HepG2 (cell line): ENCODE results near the gene ASB16. TPM values are rescaled to one million over a fixed set of nuclear protein-coding genes. Genes with fewer than 3 reads are reported as not detected.

Source experiments
- EP300 ChIP-seq, 3 experiments: sonication (generic) in 1 of 3; formaldehyde crosslinking in 1 of 3; IDR thresholded peaks; 2 replicates each; pipeline versions ENCODE4 v1.5.1 to v1.6.1; 2011 to 2020; ENCODE audit warnings: low read depth in 2 of 3, low read length in 2 of 3, borderline replicate concordance in 1 of 3, improper control_type of control experiment in 1 of 3, mild to moderate bottlenecking in 1 of 3, missing genetic modification reagents in 1 of 3, moderate library complexity in 1 of 3
- MLLT10 ChIP-seq: sonication (generic); formaldehyde crosslinking; IDR thresholded peaks from 2 replicates; pipeline ENCODE4 v1.4.0; 2020; ENCODE audit warnings: missing genetic modification reagents
- RNF2 ChIP-seq: fragments of 450-650 bp; conservative IDR thresholded peaks from 2 replicates; pipeline ENCODE4 v1.6.1; 2016; ENCODE audit warnings: low read depth
- SRSF9 ChIP-seq: fragments of 200-400 bp; formaldehyde crosslinking; IDR thresholded peaks from 2 replicates; pipeline ENCODE4 v1.6.1; 2018; ENCODE audit warnings: borderline replicate concordance, mild to moderate bottlenecking, low read depth, low read length; ENCODE audit not compliant: insufficient read depth, poor library complexity, severe bottlenecking
- ZFP36L1 ChIP-seq: sonication (generic); formaldehyde crosslinking; IDR thresholded peaks from 2 replicates; pipeline ENCODE4 v1.8.0; 2022; ENCODE audit warnings: mild to moderate bottlenecking, missing genetic modification reagents, moderate library complexity
- ZNF318 ChIP-seq: sonication (generic); formaldehyde crosslinking; IDR thresholded peaks from 2 replicates; pipeline ENCODE4 v1.4.0; 2020; ENCODE audit warnings: mild to moderate bottlenecking, missing genetic modification reagents
- ZNF572 ChIP-seq: sonication (generic); formaldehyde crosslinking; IDR thresholded peaks from 2 replicates; pipeline ENCODE4 v1.5.1; 2020; ENCODE audit warnings: mild to moderate bottlenecking, missing genetic modification reagents
- ZZZ3 ChIP-seq: sonication (generic); formaldehyde crosslinking; IDR thresholded peaks from 2 replicates; pipeline ENCODE4 v1.4.0; 2020; ENCODE audit warnings: missing genetic modification reagents, mild to moderate bottlenecking, borderline replicate concordance
- polyA plus RNA-seq, 8 experiments: library from polyadenylated mRNA; depleted of rRNA in 3 of 8; stranded (reverse) in 7 of 8; unstranded in 1 of 8; fragments of >200 nt; fragmentation: Illumina TruSeq in 4 of 8; extraction: Trizol in 4 of 8; gene quantifications; 2 replicates each; pipeline versions ENCODE4 v1.2.1 to v1.2.3, GENCODE V29; 2011 to 2016; ENCODE audit warnings: low read depth in 4 of 8, missing spikeins in 1 of 8, mixed read lengths in 1 of 8; ENCODE audit not compliant: insufficient read depth in 1 of 8
- total RNA-seq, 5 experiments: library from RNA; depleted of rRNA; stranded (reverse); fragments of >200 nt; fragmentation: Illumina TruSeq; extraction: Trizol; gene quantifications; 2 replicates each; pipeline ENCODE4 v1.2.3, GENCODE V29; 2016; ENCODE audit warnings: low read depth in 1 of 5
- TF ChIP-seq, protein P1 (sequence below): IDR thresholded peaks from 2 replicates; pipeline ENCODE4 v1.6.1; 2018; ENCODE audit warnings: missing genetic modification reagents, mild to moderate bottlenecking, missing compliant biosample characterization
- TF ChIP-seq, protein P2 (sequence below): IDR thresholded peaks from 2 replicates; pipeline ENCODE4 v1.6.1; 2016; ENCODE audit warnings: control low read depth

The ASB16 gene
- total and polyA plus RNA-seq, 2 of the 13 experiments (the other 11 are each of a cell fraction or from before 2014, with no cell fraction given) = 0.07 TPM; not detected in 1

GRCh38 chr17:44222112-44222869 is 51.8 kb downstream of the ASB16 start (continued):
- TF ChIP-seq, protein P1, sequence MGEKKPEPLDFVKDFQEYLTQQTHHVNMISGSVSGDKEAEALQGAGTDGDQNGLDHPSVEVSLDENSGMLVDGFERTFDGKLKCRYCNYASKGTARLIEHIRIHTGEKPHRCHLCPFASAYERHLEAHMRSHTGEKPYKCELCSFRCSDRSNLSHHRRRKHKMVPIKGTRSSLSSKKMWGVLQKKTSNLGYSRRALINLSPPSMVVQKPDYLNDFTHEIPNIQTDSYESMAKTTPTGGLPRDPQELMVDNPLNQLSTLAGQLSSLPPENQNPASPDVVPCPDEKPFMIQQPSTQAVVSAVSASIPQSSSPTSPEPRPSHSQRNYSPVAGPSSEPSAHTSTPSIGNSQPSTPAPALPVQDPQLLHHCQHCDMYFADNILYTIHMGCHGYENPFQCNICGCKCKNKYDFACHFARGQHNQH = no peak
- TF ChIP-seq ZNF318 (CRISPR knock-in tag) = no peak
- no peak for TF ChIP-seq ZZZ3
- no peak for TF ChIP-seq EP300 (IDR thresholded peaks at IDR 0.05; ENCODE audit: low read depth in 2 of 2, low read length in 2 of 2)
- no peak for TF ChIP-seq EP300 (CRISPR knock-in tag; IDR thresholded peaks at IDR 0.05; ENCODE audit: borderline replicate concordance)
- TF ChIP-seq RNF2 = no peak
- TF ChIP-seq SRSF9 = no peak
- TF ChIP-seq ZFP36L1 (CRISPR knock-in tag) = 0 out of 2 replicates have a peak, but pooled peaks have one; percentile 20
- TF ChIP-seq, protein P2, sequence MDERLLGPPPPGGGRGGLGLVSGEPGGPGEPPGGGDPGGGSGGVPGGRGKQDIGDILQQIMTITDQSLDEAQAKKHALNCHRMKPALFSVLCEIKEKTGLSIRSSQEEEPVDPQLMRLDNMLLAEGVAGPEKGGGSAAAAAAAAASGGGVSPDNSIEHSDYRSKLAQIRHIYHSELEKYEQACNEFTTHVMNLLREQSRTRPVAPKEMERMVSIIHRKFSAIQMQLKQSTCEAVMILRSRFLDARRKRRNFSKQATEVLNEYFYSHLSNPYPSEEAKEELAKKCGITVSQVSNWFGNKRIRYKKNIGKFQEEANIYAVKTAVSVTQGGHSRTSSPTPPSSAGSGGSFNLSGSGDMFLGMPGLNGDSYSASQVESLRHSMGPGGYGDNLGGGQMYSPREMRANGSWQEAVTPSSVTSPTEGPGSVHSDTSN (CRISPR knock-in tag) = no peak
- no peak for TF ChIP-seq MLLT10 (CRISPR knock-in tag)
- TF ChIP-seq ZNF572 (CRISPR knock-in tag) = 0 out of 2 replicates have a peak, but pooled peaks have one; percentile 76
